GM19468 (cell line): ENCODE data around the gene SAMHD1.
"Not testable (repeated sequence)": the region's sequence is repeated elsewhere in the genome, so short reads cannot be mapped to it uniquely, and the experiment has no call there.

Source experiments
- ATAC-seq: cut with Tn5 transposase; IDR thresholded peaks from one replicate; pipeline ENCODE4 v1.9.1; 2021; ENCODE audit warnings: mild to moderate bottlenecking, moderate library complexity, moderate number of reproducible peaks; ENCODE audit not compliant: unreplicated experiment; ENCODE audit errors: extremely low read depth

The SAMHD1 gene

GRCh38 chr20:36957875-36958667, 6.6 kb upstream of the SAMHD1 start:
- no peak for ATAC-seq

- no peak for ATAC-seq
Measured at GRCh38 chr20:36956674-36957073, 5.2 kb upstream of the SAMHD1 start.

GRCh38 chr20:36956016-36956415, 4.5 kb upstream of the SAMHD1 start:
- no peak for ATAC-seq

GRCh38 chr20:36951979-36952738, 651 bp upstream of the SAMHD1 start:
- ATAC-seq: no peak

- ATAC-seq: no peak
Measured at GRCh38 chr20:36950414-36951197, 902 bp downstream of the SAMHD1 start.

GRCh38 chr20:36941401-36941835, 10.1 kb downstream of the SAMHD1 start:
- ATAC-seq: no peak

- ATAC-seq: no peak
Measured at GRCh38 chr20:36937402-36937770, 14.1 kb downstream of the SAMHD1 start.

GRCh38 chr20:36936761-36937401, 14.6 kb downstream of the SAMHD1 start:
- not testable (repeated sequence) for ATAC-seq

- no peak for ATAC-seq
Measured at GRCh38 chr20:36936341-36936740, 15.2 kb downstream of the SAMHD1 start.

- not testable (repeated sequence) for ATAC-seq
Measured at GRCh38 chr20:36933571-36933970, 17.9 kb downstream of the SAMHD1 start.

- ATAC-seq: no peak
Measured at GRCh38 chr20:36932476-36933426, 18.8 kb downstream of the SAMHD1 start.

- ATAC-seq: not testable (repeated sequence)
Measured at GRCh38 chr20:36932067-36932466, 19.4 kb downstream of the SAMHD1 start.

- no peak for ATAC-seq
Measured at GRCh38 chr20:36929691-36930090, 21.8 kb downstream of the SAMHD1 start.

GRCh38 chr20:36929290-36929689, 22.2 kb downstream of the SAMHD1 start:
- ATAC-seq: no peak

- no peak for ATAC-seq
Measured at GRCh38 chr20:36927704-36928103, 23.8 kb downstream of the SAMHD1 start.

- ATAC-seq: no peak
Measured at GRCh38 chr20:36926653-36927200, 24.8 kb downstream of the SAMHD1 start.

- ATAC-seq: no peak
Measured at GRCh38 chr20:36925234-36925633, 26.3 kb downstream of the SAMHD1 start.

GRCh38 chr20:36924167-36925045, 27.1 kb downstream of the SAMHD1 start:
- ATAC-seq: no peak
